ENCODE data around the gene FAM9B.
"Not testable (repeated sequence)": the region's sequence is repeated elsewhere in the genome, so short reads cannot be mapped to it uniquely, and the experiment has no call there.

The FAM9B gene

DNA sequence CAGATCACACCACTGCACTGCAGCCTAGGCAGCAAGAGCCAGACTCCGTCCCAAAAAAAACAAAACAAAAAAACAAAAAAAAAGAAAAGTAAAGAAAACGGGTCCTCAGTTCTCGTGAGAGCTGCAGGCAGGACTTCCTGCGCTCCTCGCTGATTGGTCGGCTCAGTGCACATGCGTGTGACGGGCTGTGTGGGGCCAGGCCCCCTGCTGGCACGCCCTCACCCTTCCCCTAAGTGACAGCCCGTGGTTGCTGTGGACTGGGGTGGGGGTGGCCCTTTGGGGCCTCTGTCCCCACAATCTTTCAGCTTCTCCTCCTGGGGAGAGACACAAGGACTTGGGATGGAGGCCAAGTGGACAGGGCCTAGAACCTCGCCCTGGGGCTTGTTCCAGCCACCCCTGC lies at the start of gene FAM9B:
Gene FAM9B, minus strand, starts transcription at position 139 of the 400 bp plus-strand sequence. CDS start 1,141 bp downstream, outside the sequence.
- no peak for DNase-seq

- no peak for DNase-seq
These were observed 47.3 kb upstream of the FAM9B start for GRCh38 chrX:9081271-9081670.

GRCh38 chrX:9074326-9074725 lies 40.4 kb upstream of the FAM9B start:
- DNase-seq, result no peak

DNA sequence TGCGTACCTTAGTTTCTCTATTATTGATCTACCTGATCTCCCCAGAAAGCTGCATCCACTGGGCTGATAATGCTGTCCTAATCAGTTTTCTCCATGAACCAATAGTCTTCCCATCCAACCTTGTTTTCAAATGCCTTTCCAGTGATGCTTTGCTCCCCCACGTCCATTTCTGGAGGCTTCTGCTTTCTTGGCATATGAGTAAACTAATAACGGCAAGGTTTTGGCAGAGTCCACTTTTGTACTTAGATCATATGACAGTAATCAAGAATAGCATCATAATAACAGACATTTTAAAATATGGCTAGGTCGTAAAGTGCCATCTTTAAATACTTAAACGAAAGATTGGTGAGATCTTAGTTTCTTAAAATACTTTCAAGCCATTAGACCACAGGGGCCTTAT lies 38.4 kb upstream of the FAM9B start:
- DNase-seq, result no peak

GRCh38 chrX:9071031-9071650 lies 37.2 kb upstream of the FAM9B start:
- peak; percentile 9 for DNase-seq

- no peak for DNase-seq
These were observed 35.6 kb upstream of the FAM9B start for GRCh38 chrX:9069573-9069972.

GRCh38 chrX:9064694-9065093 lies 30.8 kb upstream of the FAM9B start:
- no peak for DNase-seq

GRCh38 chrX:9062641-9063040 lies 28.7 kb upstream of the FAM9B start:
- DNase-seq, result no peak

- DNase-seq, result no peak
These were observed 21.4 kb upstream of the FAM9B start for GRCh38 chrX:9055354-9055753.

GRCh38 chrX:9052081-9052480 lies 18.2 kb upstream of the FAM9B start:
- DNase-seq, result no peak

DNA sequence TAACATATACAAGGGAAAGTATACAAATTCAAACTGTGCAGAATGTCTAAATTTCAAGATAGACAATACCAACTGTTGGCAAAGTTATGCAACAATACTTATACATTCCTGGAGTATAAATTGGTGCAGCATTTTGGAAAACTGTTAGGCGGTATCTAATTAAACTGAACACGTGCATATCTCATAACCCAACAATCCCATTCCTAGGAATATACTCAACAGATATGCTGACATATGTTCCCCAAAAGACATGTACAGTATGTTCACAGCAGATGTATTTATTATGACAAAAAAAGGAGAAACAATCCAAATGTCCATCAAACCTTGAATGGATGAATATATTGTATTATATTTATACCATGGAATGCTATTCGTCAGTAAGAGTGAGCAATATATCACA lies 16.4 kb upstream of the FAM9B start:
- DNase-seq, result no peak

DNA sequence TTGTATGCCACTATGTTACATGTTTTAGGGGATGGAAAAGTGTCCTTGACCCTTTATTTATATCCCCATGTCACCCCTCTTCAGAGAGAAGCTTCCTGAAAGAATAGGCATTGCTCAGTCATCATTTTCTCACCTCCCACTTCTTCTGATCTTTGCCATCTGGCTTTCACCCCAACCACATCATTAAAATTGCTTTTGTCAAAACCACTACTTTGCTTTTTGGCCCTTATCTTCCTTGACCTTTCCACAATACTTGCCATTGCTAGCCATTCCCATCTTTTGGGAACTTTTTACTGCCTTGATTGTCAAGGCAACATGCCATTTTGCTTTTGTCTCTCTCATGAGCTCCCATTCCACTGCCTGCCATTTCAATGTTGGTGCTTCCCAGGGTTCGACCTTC lies 14.9 kb upstream of the FAM9B start:
- no peak for DNase-seq

- no peak for DNase-seq
These were observed 4.3 kb upstream of the FAM9B start for GRCh38 chrX:9038244-9038643.

DNA sequence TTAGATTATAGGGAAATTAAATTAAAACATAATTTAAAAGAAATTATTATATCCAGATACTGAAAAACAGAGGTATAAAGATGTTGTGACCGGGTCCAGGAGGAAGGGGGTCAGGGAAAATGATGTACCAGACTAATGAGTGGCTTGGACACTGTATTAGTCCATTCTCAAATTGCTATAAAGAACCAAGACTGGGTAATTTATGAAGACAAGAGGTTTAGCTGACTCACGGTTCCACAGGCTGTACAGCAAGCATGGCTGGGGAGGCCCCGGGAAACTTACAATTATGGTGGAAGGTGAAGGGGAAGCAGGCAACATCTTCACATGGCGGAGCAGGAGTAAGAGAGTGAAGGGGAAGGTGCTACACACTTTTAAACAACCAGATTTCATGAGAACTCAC lies 3.4 kb upstream of the FAM9B start:
- no peak for DNase-seq

GRCh38 chrX:9033586-9033985 lies 341 bp downstream of the FAM9B start:
- DNase-seq, result no peak

DNA sequence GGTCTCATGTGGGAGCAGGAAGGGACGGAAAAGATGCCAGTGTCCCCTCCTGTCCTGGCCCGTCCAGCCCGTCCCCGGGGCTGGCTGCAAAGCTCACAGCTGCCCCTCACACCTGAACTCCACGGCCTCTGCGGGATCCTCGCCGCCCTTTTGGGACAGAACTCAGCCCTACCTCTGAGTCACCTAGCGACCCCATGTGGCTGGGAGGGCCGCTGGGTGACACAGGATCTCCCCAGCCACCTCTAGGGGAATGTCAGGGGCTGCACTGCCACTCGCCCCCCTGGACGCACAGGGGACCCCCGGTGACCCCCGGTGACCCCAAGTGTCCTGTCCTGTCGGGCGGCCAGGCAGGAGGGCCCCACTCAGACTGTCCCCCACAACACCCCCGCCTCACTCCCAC lies 748 bp downstream of the FAM9B start:
- no peak for DNase-seq

GRCh38 chrX:9023293-9023692 lies 10.6 kb downstream of the FAM9B start:
- DNase-seq, result no peak

- DNase-seq, result no peak
These were observed 14.8 kb downstream of the FAM9B start for GRCh38 chrX:9019151-9019550.

DNA sequence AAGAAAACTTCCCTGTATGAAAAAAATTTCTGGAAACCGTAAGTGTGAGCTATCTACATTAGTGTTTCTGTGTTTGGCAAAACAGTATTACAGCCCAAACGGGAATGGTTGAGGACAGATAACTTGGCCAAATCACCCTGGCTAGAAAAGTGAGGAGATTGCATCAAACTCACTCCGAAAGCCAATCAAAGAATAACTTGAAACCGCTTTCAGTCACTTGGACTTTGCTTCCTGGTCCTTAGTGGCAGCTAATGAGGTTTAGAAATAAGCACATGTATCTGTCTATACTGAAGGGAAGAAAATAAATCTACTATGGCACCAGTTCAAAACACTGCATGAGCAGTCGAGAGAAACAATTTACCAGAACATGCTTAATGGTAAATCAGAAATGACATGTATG lies 15.6 kb downstream of the FAM9B start:
- not testable (repeated sequence) for DNase-seq

GRCh38 chrX:9003041-9003440 lies 30.9 kb downstream of the FAM9B start:
- no peak for DNase-seq

- DNase-seq, result no peak
These were observed 45.5 kb downstream of the FAM9B start for GRCh38 chrX:8988446-8988845.

GRCh38 chrX:8987672-8988250 lies 46.2 kb downstream of the FAM9B start:
- DNase-seq, result no peak

DNA sequence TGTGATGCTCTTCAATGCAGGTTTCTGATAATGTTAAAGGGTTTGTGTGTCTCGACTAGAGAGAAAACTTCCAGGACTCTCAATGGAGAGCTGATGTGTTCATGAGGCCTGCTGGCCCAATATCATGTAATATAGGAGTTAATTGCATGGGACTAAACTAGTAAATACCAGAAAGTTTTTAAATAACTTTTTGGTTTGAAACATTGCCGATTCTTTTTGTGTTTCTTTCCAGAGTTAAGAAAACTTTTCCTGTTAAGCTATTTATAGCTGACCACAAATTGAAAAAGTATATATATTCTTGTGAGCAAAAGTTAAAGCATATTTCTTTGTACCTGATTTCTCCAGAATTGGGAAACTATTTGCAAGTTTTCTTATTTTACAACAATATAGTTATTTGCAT lies 49.7 kb downstream of the FAM9B start:
- no peak for DNase-seq

DNA sequence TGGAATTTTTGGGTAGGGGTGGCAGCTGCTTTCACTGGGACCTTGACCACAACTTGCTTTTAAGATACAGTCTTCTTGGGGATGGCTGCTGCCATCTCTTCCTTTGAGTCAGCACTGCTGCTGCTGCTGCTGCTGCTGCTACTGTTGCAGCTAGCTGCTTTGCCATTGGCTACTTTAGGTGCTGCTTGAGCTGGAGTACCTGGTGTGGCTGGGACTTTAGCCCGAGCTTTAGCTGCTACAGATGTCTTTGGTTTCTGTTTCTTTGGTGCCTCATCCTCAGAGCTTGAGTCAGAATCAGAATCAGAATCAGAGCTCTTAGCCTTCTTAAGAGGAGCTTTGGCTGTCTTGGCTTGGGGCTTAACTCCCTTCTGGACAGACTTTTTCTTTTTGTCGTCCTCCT lies 52.2 kb downstream of the FAM9B start:
- DNase-seq, result no peak

- no peak for DNase-seq
These were observed 53.2 kb downstream of the FAM9B start for GRCh38 chrX:8980756-8981155.

Measured in T1000 (cell line).